H9 (cell line): ENCODE data around the gene GRB2. TPM values are rescaled to one million over a fixed set of nuclear protein-coding genes. Genes with fewer than 3 reads are reported as not detected.
A peak's percentile ranks its signal among the peaks of the same experiment; 100 is the strongest.

Source experiments
- DNase-seq: peaks from one replicate; pipeline ENCODE4 v3.0.0-alpha.2; 2017
- H2AFZ ChIP-seq: one replicate; pipeline ENCODE4 v1.6.1; 2013; ENCODE audit warnings: mild to moderate bottlenecking, low read length, control low read depth, moderate library complexity
- H2AK5ac ChIP-seq: 2 replicates; pipeline ENCODE4 v1.6.1; 2013; ENCODE audit warnings: low read length, control low read depth, mixed read lengths; ENCODE audit not compliant: insufficient read length
- H2BK120ac ChIP-seq: one replicate; pipeline ENCODE4 v1.6.1; 2013; ENCODE audit warnings: low read depth, mild to moderate bottlenecking, low read length, control low read depth, inconsistent platforms; ENCODE audit not compliant: poor library complexity, severe bottlenecking
- H2BK12ac ChIP-seq: 2 replicates; pipeline ENCODE4 v1.6.1; 2013; ENCODE audit warnings: low read length, control low read depth, mixed read lengths, low read depth; ENCODE audit not compliant: insufficient read length
- H2BK15ac ChIP-seq: 2 replicates; pipeline ENCODE4 v1.6.1; 2013; ENCODE audit warnings: low read depth, low read length, control low read depth
- H2BK20ac ChIP-seq: one replicate; pipeline ENCODE4 v1.6.1; 2013; ENCODE audit warnings: low read depth, mild to moderate bottlenecking, low read length, control low read depth, inconsistent platforms; ENCODE audit not compliant: poor library complexity, severe bottlenecking
- H2BK5ac ChIP-seq: 2 replicates; pipeline ENCODE4 v1.6.1; 2013; ENCODE audit warnings: low read length, control low read depth, mixed read lengths; ENCODE audit not compliant: insufficient read length
- H3K14ac ChIP-seq: 2 replicates; pipeline ENCODE4 v1.6.1; 2013; ENCODE audit warnings: low read length, control low read depth; ENCODE audit not compliant: insufficient read depth
- H3K18ac ChIP-seq: 2 replicates; pipeline ENCODE4 v1.6.1; 2013; ENCODE audit warnings: low read depth, mild to moderate bottlenecking, mixed read lengths, low read length, control low read depth; ENCODE audit not compliant: insufficient read length
- H3K23ac ChIP-seq: 2 replicates; pipeline ENCODE4 v1.6.1; 2013; ENCODE audit warnings: low read length, control low read depth, mixed read lengths, low read depth; ENCODE audit not compliant: insufficient read length
- H3K23me2 ChIP-seq: 2 replicates; pipeline ENCODE4 v1.6.1; 2013; ENCODE audit warnings: low read depth, mild to moderate bottlenecking, mixed read lengths, low read length, control low read depth; ENCODE audit not compliant: insufficient read length, poor library complexity, severe bottlenecking
- H3K27ac ChIP-seq: 2 replicates; pipeline ENCODE4 v1.5.1; 2013; ENCODE audit warnings: low read length, control low read depth, mixed read lengths, low read depth; ENCODE audit not compliant: insufficient read length
- H3K27me3 ChIP-seq: 2 replicates; pipeline ENCODE4 v1.6.1; 2013; ENCODE audit warnings: low read length, control low read depth, inconsistent platforms; ENCODE audit not compliant: insufficient read depth
- H3K4ac ChIP-seq: 2 replicates; pipeline ENCODE4 v1.6.1; 2013; ENCODE audit warnings: low read depth, mild to moderate bottlenecking, control low read depth, inconsistent platforms, low read length, moderate library complexity
- H3K4me1 ChIP-seq: 2 replicates; pipeline ENCODE4 v1.6.1; 2013; ENCODE audit warnings: low read length, control low read depth, inconsistent platforms; ENCODE audit not compliant: insufficient read depth
- H3K4me2 ChIP-seq: 2 replicates; pipeline ENCODE4 v1.6.1; 2013; ENCODE audit warnings: low read length, control low read depth, mixed read lengths; ENCODE audit not compliant: insufficient read length, insufficient read depth
- H3K56ac ChIP-seq: 2 replicates; pipeline ENCODE4 v1.6.1; 2013; ENCODE audit warnings: low read depth, mild to moderate bottlenecking, mixed read lengths, low read length, control low read depth; ENCODE audit not compliant: insufficient read length
- H3K79me1 ChIP-seq: 2 replicates; pipeline ENCODE4 v1.6.1; 2013; ENCODE audit warnings: low read depth, mild to moderate bottlenecking, moderate library complexity, low read length, control low read depth, inconsistent platforms; ENCODE audit not compliant: insufficient read depth, poor library complexity, severe bottlenecking
- H3K79me2 ChIP-seq: 2 replicates; pipeline ENCODE4 v1.6.1; 2013; ENCODE audit warnings: low read length, control low read depth, inconsistent platforms; ENCODE audit not compliant: insufficient read depth
- H3K9ac ChIP-seq: 2 replicates; pipeline ENCODE4 v1.6.1; 2013; ENCODE audit warnings: low read length, control low read depth, mixed read lengths; ENCODE audit not compliant: insufficient read length; ENCODE audit errors: extremely low read depth
- H3K9me3 ChIP-seq: one replicate; pipeline ENCODE4 v1.6.1; 2013; ENCODE audit warnings: low read depth, low read length, inconsistent platforms; ENCODE audit not compliant: control insufficient read depth
- H3T11ph ChIP-seq: one replicate; pipeline ENCODE4 v1.6.1; 2013; ENCODE audit warnings: mild to moderate bottlenecking, low read length, control low read depth, inconsistent platforms
- H4K20me1 ChIP-seq: one replicate; pipeline ENCODE4 v1.6.1; 2013; ENCODE audit not compliant: control insufficient read depth, insufficient read length, insufficient read depth
- H4K5ac ChIP-seq: 2 replicates; pipeline ENCODE4 v1.6.1; 2013; ENCODE audit warnings: low read depth, mild to moderate bottlenecking, mixed read lengths, low read length, control low read depth; ENCODE audit not compliant: insufficient read length
- H4K8ac ChIP-seq: replicated peaks from 2 replicates; pipeline ENCODE4 v1.6.1; 2013; ENCODE audit warnings: low read length, control low read depth, mixed read lengths, low read depth; ENCODE audit not compliant: insufficient read length
- H4K91ac ChIP-seq: 2 replicates; pipeline ENCODE4 v1.6.1; 2013; ENCODE audit warnings: low read depth, mild to moderate bottlenecking, moderate library complexity, mixed read lengths, low read length, control low read depth; ENCODE audit not compliant: insufficient read length
- H3K27ac Mint-ChIP-seq, 3 experiments: 2 replicates in 2 of 3; 3 replicates in 1 of 3; pipeline ENCODE4 v1.8.0; 2020 to 2021; ENCODE audit warnings: mixed read lengths in 3 of 3, mild to moderate bottlenecking in 1 of 3, moderate library complexity in 1 of 3
- H3K27me3 Mint-ChIP-seq: 2 replicates; pipeline ENCODE4 v1.8.0; 2021; ENCODE audit warnings: low read depth, mild to moderate bottlenecking, moderate library complexity, mixed read lengths
- H3K36me3 Mint-ChIP-seq, 3 experiments: 2 replicates in 2 of 3; 3 replicates in 1 of 3; pipeline ENCODE4 v1.8.0; 2020 to 2021; ENCODE audit warnings: low read depth in 3 of 3, mixed read lengths in 3 of 3; ENCODE audit not compliant: insufficient read depth in 1 of 3
- H3K4me1 Mint-ChIP-seq, 2 experiments: 2 replicates each; pipeline ENCODE4 v1.8.0; 2020; ENCODE audit warnings: mixed read lengths in 2 of 2
- H3K4me3 Mint-ChIP-seq, 2 experiments: 2 replicates in 1 of 2; 3 replicates in 1 of 2; pipeline ENCODE4 v1.8.0; 2020 to 2021; ENCODE audit warnings: mild to moderate bottlenecking in 2 of 2, mixed read lengths in 2 of 2, moderate library complexity in 1 of 2
- H3K9me3 Mint-ChIP-seq, 2 experiments: 2 replicates in 1 of 2; 3 replicates in 1 of 2; pipeline ENCODE4 v1.8.0; 2020; ENCODE audit warnings: mild to moderate bottlenecking in 2 of 2, mixed read lengths in 2 of 2, moderate library complexity in 1 of 2
- CTCF ChIP-seq: fragments of 200-600 bp; sonication (generic); conservative IDR thresholded peaks from 3 replicates; pipeline ENCODE4 v1.8.0; 2021; ENCODE audit warnings: antibody characterized with exemption, mild to moderate bottlenecking
- WGBS: extraction: QIAGEN DNeasy Blood & Tissue Kit; methylation state at CpG from one replicate; pipeline ENCODE4 v1.1.7; 2013; ENCODE audit warnings: missing lambda C conversion rate, low lambda C conversion rate, mixed read lengths; ENCODE audit not compliant: insufficient read length; ENCODE audit errors: extremely low coverage; 5-methylcytosine and 5-hydroxymethylcytosine counted together
- total RNA-seq: library from RNA; stranded (reverse); gene quantifications from 2 replicates; pipeline ENCODE4 v1.2.1, GENCODE V29; 2021

The GRB2 gene
- total RNA-seq, 1 experiment from 2014 or later, result 91.7 TPM

GRCh38 chr17:75384751-75385150 lies 20.7 kb downstream of the GRB2 start:
- Histone ChIP-seq H3K56ac (no peak overlapping the region), H2BK5ac (no peak overlapping the region), H3K23ac (no peak overlapping the region), H2AK5ac (no peak overlapping the region), H3K27me3 (no peaks in the 10 kb centered on the region), H3K23me2 (no peaks in the 10 kb centered on the region), H4K20me1 (no peaks in the 10 kb centered on the region), H3K4me2 (no peak overlapping the region), H4K8ac (no peak overlapping the region), H4K5ac (no peak overlapping the region), H3K14ac (no peak overlapping the region), H3K27ac (no peak overlapping the region), H3K9ac (no peak overlapping the region), H3K18ac (no peak overlapping the region), H3K4me1 (no peaks in the 10 kb centered on the region), H2AFZ (no peak overlapping the region), H3K4ac (no peak overlapping the region), H2BK12ac (no peak overlapping the region), H2BK20ac (no peak overlapping the region), H3K79me2 (peaks cover 18% of the 10 kb centered on the region; the same call in 1 of the 2 replicates), H3K79me1 (peaks cover 5% of the 10 kb centered on the region), H2BK15ac (no peak overlapping the region), H3K9me3 (no peaks in the 10 kb centered on the region), H2BK120ac (no peak overlapping the region), H3T11ph (no peak overlapping the region), H4K91ac (no peak overlapping the region)
- Mint-ChIP-seq H3K36me3 (peaks cover 2 to 11% (median 9%) of the 10 kb centered on the region in 3 experiments; a peak in 6 of 7 replicates), H3K4me3 (no peak overlapping the region), H3K4me1 (peaks cover 14 to 22% of the 10 kb centered on the region in 2 experiments), H3K9me3 (no peaks in the 10 kb centered on the region), H3K27me3 (no peaks in the 10 kb centered on the region), H3K27ac (peak overlapping the region in 1 of 3 experiments; percentile 63; a peak in 1 of 7 replicates)
- DNase-seq, result no peak
- no CpG with 5 or more reads among the region's 8 CpGs for WGBS
- TF ChIP-seq CTCF, result no peak
